ENCODE data around the gene PKP1. TPM values are rescaled to one million over a fixed set of nuclear protein-coding genes. Genes with fewer than 3 reads are reported as not detected.

Gene PKP1
- total and polyA plus RNA-seq, 2 experiments from 2014 or later = 0.03 TPM; not detected in 1

DNA sequence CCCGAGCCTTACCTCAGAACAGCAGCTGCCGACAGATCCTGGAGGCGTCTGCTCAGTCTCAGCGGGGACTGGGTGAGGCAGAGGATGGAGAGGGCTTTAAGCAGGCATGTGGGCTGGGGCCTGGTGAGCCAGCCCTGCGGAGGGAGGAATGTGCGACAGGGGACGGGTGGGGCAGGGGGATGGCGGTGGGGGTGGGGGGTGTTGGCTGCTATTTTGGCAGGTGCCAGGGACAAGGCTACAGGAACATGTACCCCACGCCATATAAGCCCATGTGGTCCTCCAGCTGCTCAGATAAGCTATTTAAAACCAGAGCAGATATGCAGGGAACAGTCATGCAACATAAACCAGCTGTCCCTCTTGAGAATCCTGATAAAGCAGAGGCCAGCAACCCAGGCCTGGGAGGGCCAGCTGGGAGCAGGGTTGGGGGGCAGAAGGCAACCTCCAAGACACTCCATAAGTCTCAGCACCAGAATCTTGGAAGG, 94.3 kb downstream of the PKP1 start, which contains the start of gene TNNT2:
Gene TNNT2, minus strand, starts transcription at position 70 of the 482 bp plus-strand sequence. CDS start 4,426 bp downstream, outside the sequence.
- Histone ChIP-seq H3K36me3 (peaks cover 16% of the 10 kb centered on the region), H3K27ac (peak within 1 kb of the TSS; percentile 98), H3K4me3 (peak within 1 kb of the TSS; percentile 80), H3K9me3 (ENCODE audit: low read depth) (no peaks in the 10 kb centered on the region), H3K4me1 (ENCODE audit: low read depth) (peaks cover 64% of the 10 kb centered on the region), H3K27me3 (no peaks in the 10 kb centered on the region)
- DNase-seq (ENCODE audit: low read depth in 1 of 2, low spot score in 1 of 2) = peak; percentile 26 to 96
- TF ChIP-seq, protein P1, sequence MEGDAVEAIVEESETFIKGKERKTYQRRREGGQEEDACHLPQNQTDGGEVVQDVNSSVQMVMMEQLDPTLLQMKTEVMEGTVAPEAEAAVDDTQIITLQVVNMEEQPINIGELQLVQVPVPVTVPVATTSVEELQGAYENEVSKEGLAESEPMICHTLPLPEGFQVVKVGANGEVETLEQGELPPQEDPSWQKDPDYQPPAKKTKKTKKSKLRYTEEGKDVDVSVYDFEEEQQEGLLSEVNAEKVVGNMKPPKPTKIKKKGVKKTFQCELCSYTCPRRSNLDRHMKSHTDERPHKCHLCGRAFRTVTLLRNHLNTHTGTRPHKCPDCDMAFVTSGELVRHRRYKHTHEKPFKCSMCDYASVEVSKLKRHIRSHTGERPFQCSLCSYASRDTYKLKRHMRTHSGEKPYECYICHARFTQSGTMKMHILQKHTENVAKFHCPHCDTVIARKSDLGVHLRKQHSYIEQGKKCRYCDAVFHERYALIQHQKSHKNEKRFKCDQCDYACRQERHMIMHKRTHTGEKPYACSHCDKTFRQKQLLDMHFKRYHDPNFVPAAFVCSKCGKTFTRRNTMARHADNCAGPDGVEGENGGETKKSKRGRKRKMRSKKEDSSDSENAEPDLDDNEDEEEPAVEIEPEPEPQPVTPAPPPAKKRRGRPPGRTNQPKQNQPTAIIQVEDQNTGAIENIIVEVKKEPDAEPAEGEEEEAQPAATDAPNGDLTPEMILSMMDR (IDR thresholded peaks at IDR 0.05; ENCODE audit: low read depth, low read length) = no peak

DNA sequence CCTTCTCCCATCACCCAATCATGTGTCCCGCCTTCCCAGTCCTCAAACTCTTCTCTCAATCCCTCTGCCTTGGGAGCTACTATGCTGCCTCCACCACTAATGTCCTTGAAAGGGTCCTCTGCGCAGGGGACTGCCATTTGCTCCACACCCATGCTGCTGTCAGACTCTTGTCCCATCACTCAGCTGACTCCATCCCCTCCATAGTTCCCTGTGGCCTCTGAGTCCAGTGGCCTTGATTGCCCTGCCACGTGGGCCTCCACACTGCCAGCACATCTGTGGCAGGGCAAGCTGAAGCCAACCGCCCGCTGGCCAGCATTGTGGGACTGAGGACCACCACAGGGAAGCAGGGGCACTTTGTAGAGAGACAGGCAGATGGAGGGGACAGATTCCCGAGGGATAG, 95.5 kb downstream of the PKP1 start:
- DNase-seq (ENCODE audit: low read depth in 1 of 2, low spot score in 1 of 2) = no peak
- TF ChIP-seq, protein P1 (IDR thresholded peaks at IDR 0.05; ENCODE audit: low read depth, low read length) = no peak
- no peaks in the 10 kb centered on the region for H3K9me3 ChIP-seq (ENCODE audit: low read depth)
- no peak overlapping the region for H3K4me3 ChIP-seq
- H3K27ac ChIP-seq = peak overlapping the region; percentile 95
- H3K4me1 ChIP-seq (ENCODE audit: low read depth) = peaks cover 63% of the 10 kb centered on the region
- no peaks in the 10 kb centered on the region for H3K27me3 ChIP-seq
- peaks cover 4% of the 10 kb centered on the region for H3K36me3 ChIP-seq

DNA sequence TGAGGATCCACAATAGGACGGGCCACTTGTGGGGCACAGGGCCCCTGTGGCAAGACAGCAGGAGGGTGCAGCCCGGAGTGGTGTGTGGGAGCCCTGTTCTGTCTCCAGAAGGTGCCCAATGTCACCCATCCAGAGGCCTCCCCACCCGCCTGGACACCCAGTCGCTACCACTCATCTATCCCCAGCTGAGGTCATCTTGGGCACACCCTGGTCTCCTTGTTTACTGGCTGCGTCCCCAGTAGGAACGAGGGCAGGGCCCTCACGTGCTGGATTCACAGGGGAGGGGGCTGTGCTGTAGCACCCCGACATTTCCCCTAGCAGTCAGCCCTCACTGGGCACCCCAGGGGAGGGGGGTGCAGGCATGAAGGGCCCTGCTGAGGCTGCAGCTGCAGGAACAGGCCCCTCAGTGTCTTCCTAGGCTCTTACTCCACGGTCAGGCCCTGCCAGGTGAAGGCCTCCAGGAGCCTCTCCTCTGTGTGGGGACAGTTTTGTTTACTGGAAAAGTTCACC, 96.5 kb downstream of the PKP1 start:
- Histone ChIP-seq H3K9me3 (ENCODE audit: low read depth) (no peaks in the 10 kb centered on the region), H3K27ac (peak overlapping the region; percentile 95), H3K4me1 (ENCODE audit: low read depth) (peaks cover 68% of the 10 kb centered on the region), H3K36me3 (no peaks in the 10 kb centered on the region), H3K4me3 (no peak overlapping the region), H3K27me3 (no peaks in the 10 kb centered on the region)
- no peak for DNase-seq (ENCODE audit: low read depth in 1 of 2, low spot score in 1 of 2)
- TF ChIP-seq, protein P1 (IDR thresholded peaks at IDR 0.05; ENCODE audit: low read depth, low read length) = no peak

DNA sequence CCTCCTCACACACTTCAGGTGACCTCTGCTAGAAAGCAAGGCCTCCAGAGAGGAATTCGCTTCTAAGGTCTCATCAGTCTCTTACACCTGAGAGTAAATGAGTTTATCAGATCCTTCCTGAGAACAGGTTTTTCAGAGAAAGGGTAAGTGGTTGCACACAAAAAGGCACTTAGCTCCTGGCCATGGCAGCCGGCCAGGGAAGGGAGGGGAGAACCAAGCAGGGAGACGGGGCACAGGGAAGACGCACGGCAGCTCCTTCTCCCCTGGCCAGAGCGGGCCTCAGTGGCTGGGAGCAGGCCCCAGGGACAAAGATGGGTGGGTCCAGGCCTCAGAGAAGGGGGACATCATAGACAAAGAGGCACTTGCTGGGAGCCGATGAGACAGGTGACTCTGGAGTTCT, 97.8 kb downstream of the PKP1 start:
- TF ChIP-seq, protein P1 (IDR thresholded peaks at IDR 0.05; ENCODE audit: low read depth, low read length) = no peak
- no peaks in the 10 kb centered on the region for H3K9me3 ChIP-seq (ENCODE audit: low read depth)
- H3K27ac ChIP-seq = peak overlapping the region; percentile 95
- no peak overlapping the region for H3K4me3 ChIP-seq
- no peak for DNase-seq (ENCODE audit: low read depth in 1 of 2, low spot score in 1 of 2)
- H3K27me3 ChIP-seq = no peaks in the 10 kb centered on the region
- H3K36me3 ChIP-seq = no peaks in the 10 kb centered on the region
- H3K4me1 ChIP-seq (ENCODE audit: low read depth) = peaks cover 75% of the 10 kb centered on the region

Other genes with a start within 250 kb of the PKP1 start
- 0.30 and 0.35 TPM in 2 replicates for gene CACNA1S, start 171.1 kb upstream of the PKP1 start, total RNA-seq
- gene CACNA1S, start 171.1 kb upstream of the PKP1 start, polyA plus RNA-seq = 0.12 TPM in 1 of 2 replicates, not detected in the other
- gene ASCL5, start 156.3 kb upstream of the PKP1 start, total RNA-seq = 0.18 and 0.88 TPM in 2 replicates
- 0.16 TPM in 1 of 2 replicates, not detected in the other for gene ASCL5, start 156.3 kb upstream of the PKP1 start, polyA plus RNA-seq
- 190 and 215 TPM in 2 replicates for gene TMEM9, start 129.0 kb upstream of the PKP1 start, total RNA-seq
- gene TMEM9, start 129.0 kb upstream of the PKP1 start, polyA plus RNA-seq = 171 and 195 TPM in 2 replicates
- 0.32 TPM in 1 of 2 replicates, not detected in the other for gene IGFN1, start 92.7 kb upstream of the PKP1 start, total RNA-seq
- gene IGFN1, start 92.7 kb upstream of the PKP1 start, polyA plus RNA-seq = not detected in 2 replicates
- gene TNNT2, start 94.2 kb downstream of the PKP1 start, total RNA-seq = 4,623 and 7,232 TPM in 2 replicates
- gene TNNT2, start 94.2 kb downstream of the PKP1 start, polyA plus RNA-seq = 7,307 and 9,291 TPM in 2 replicates
- gene LAD1, start 115.8 kb downstream of the PKP1 start, total RNA-seq = 8.4 and 12.6 TPM in 2 replicates
- gene LAD1, start 115.8 kb downstream of the PKP1 start, polyA plus RNA-seq = 8.2 and 9.5 TPM in 2 replicates
- 4,949 and 6,023 TPM in 2 replicates for gene TNNI1, start 138.2 kb downstream of the PKP1 start, total RNA-seq
- 6,427 and 7,117 TPM in 2 replicates for gene TNNI1, start 138.2 kb downstream of the PKP1 start, polyA plus RNA-seq
- gene PHLDA3, start 185.7 kb downstream of the PKP1 start, total RNA-seq = 54.4 and 61.5 TPM in 2 replicates
- 57.3 and 69.1 TPM in 2 replicates for gene PHLDA3, start 185.7 kb downstream of the PKP1 start, polyA plus RNA-seq
- 135 and 174 TPM in 2 replicates for gene CSRP1, start 223.6 kb downstream of the PKP1 start, total RNA-seq
- gene CSRP1, start 223.6 kb downstream of the PKP1 start, polyA plus RNA-seq = 76.4 and 78.9 TPM in 2 replicates

Data from cardiac muscle cell (in vitro differentiated cells and primary cell).